Neutrophil (primary cell): ENCODE measurements around the gene RGS12.

Source experiments
- H3K27ac ChIP-seq: fragments of 200-600 bp; sonication (generic); 2 replicates; pipeline ENCODE4 v1.5.1; 2016; ENCODE audit warnings: mild to moderate bottlenecking, moderate library complexity
- H3K27me3 ChIP-seq: fragments of 200-600 bp; sonication (generic); 2 replicates; pipeline ENCODE4 v1.6.0; 2016; ENCODE audit warnings: mild to moderate bottlenecking
- H3K36me3 ChIP-seq: fragments of 200-600 bp; sonication (generic); 2 replicates; pipeline ENCODE4 v1.5.1; 2017
- H3K4me1 ChIP-seq, 2 experiments: fragments of 200-600 bp in 1 of 2; sonication (generic) in 1 of 2; 1 replicate in 1 of 2; 2 replicates in 1 of 2; pipeline versions ENCODE4 v1.5.1 to v1.6.1; 2013 to 2016; ENCODE audit warnings: low read depth in 1 of 2, low read length in 1 of 2, mild to moderate bottlenecking in 1 of 2, moderate library complexity in 1 of 2; ENCODE audit not compliant: control insufficient read depth in 1 of 2, insufficient read depth in 1 of 2
- H3K4me3 ChIP-seq, 2 experiments: fragments of 200-600 bp in 1 of 2; sonication (generic) in 1 of 2; 1 replicate in 1 of 2; 2 replicates in 1 of 2; pipeline ENCODE4 v1.5.1; 2013 to 2016; ENCODE audit warnings: low read depth in 1 of 2, low read length in 1 of 2, mild to moderate bottlenecking in 1 of 2, moderate library complexity in 1 of 2
- H3K9me3 ChIP-seq: fragments of 200-600 bp; sonication (generic); 2 replicates; pipeline ENCODE4 v1.5.1; 2016
- TF ChIP-seq, protein P1 (sequence below): fragments of 200-600 bp; sonication (generic); IDR thresholded peaks from 2 replicates; pipeline ENCODE4 v1.5.1; 2016; ENCODE audit warnings: antibody characterized with exemption

The RGS12 gene

GRCh38 chr4:3338321-3338838, 45.6 kb downstream of the RGS12 start:
- H3K4me3 ChIP-seq, result no peak overlapping the region
- H3K36me3 ChIP-seq, result no peaks in the 10 kb centered on the region
- no peak overlapping the region for H3K27ac ChIP-seq
- H3K9me3 ChIP-seq, result no peaks in the 10 kb centered on the region
- TF ChIP-seq, protein P1, sequence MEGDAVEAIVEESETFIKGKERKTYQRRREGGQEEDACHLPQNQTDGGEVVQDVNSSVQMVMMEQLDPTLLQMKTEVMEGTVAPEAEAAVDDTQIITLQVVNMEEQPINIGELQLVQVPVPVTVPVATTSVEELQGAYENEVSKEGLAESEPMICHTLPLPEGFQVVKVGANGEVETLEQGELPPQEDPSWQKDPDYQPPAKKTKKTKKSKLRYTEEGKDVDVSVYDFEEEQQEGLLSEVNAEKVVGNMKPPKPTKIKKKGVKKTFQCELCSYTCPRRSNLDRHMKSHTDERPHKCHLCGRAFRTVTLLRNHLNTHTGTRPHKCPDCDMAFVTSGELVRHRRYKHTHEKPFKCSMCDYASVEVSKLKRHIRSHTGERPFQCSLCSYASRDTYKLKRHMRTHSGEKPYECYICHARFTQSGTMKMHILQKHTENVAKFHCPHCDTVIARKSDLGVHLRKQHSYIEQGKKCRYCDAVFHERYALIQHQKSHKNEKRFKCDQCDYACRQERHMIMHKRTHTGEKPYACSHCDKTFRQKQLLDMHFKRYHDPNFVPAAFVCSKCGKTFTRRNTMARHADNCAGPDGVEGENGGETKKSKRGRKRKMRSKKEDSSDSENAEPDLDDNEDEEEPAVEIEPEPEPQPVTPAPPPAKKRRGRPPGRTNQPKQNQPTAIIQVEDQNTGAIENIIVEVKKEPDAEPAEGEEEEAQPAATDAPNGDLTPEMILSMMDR, result no peak
- no peaks in the 10 kb centered on the region for H3K27me3 ChIP-seq
- no peaks in the 10 kb centered on the region for H3K4me1 ChIP-seq

GRCh38 chr4:3338976-3339531, 46.2 kb downstream of the RGS12 start:
- H3K9me3 ChIP-seq, result no peaks in the 10 kb centered on the region
- no peak overlapping the region for H3K4me3 ChIP-seq
- TF ChIP-seq, protein P1, result no peak
- H3K27me3 ChIP-seq, result no peaks in the 10 kb centered on the region
- no peaks in the 10 kb centered on the region for H3K4me1 ChIP-seq
- H3K36me3 ChIP-seq, result no peaks in the 10 kb centered on the region
- H3K27ac ChIP-seq, result no peak overlapping the region

DNA sequence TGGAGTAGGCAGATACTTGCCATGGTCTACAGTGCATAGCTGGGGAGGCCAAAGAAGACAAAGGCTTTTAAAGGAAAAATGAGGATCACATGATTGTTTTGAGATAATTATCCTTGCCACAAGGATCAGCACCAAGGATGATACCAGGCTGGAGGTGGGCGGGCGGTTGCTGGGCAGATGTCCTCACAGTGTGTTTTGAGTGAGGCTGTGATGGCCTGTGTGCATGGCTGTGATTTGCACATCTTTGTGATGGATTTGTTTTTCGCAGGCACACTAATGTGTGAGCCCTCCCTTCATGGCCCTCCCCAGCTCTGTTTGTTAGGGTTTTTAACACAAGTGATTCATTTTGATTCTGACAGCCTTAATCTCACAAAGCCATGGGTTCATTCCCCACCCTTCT, 46.8 kb downstream of the RGS12 start:
- no peaks in the 10 kb centered on the region for H3K27me3 ChIP-seq
- H3K27ac ChIP-seq, result no peak overlapping the region
- H3K36me3 ChIP-seq, result no peaks in the 10 kb centered on the region
- TF ChIP-seq, protein P1, result no peak
- H3K4me3 ChIP-seq, result no peak overlapping the region
- no peaks in the 10 kb centered on the region for H3K4me1 ChIP-seq
- no peaks in the 10 kb centered on the region for H3K9me3 ChIP-seq

- no peak overlapping the region for H3K4me3 ChIP-seq
- no peaks in the 10 kb centered on the region for H3K36me3 ChIP-seq
- no peaks in the 10 kb centered on the region for H3K9me3 ChIP-seq
- TF ChIP-seq, protein P1, result no peak
- H3K27ac ChIP-seq, result no peak overlapping the region
- H3K4me1 ChIP-seq, result no peaks in the 10 kb centered on the region
- H3K27me3 ChIP-seq, result no peaks in the 10 kb centered on the region
Measured at GRCh38 chr4:3340038-3340699, 47.3 kb downstream of the RGS12 start.

- H3K4me3 ChIP-seq, result no peak overlapping the region
- no peak overlapping the region for H3K27ac ChIP-seq
- no peaks in the 10 kb centered on the region for H3K27me3 ChIP-seq
- no peaks in the 10 kb centered on the region for H3K36me3 ChIP-seq
- no peaks in the 10 kb centered on the region for H3K9me3 ChIP-seq
- H3K4me1 ChIP-seq, result no peaks in the 10 kb centered on the region
- TF ChIP-seq, protein P1, result no peak
Measured at GRCh38 chr4:3340700-3341083, 47.9 kb downstream of the RGS12 start.
